ENCODE data around the gene SPTLC3. TPM values are rescaled to one million over a fixed set of nuclear protein-coding genes. Genes with fewer than 3 reads are reported as not detected.

Gene SPTLC3
- total RNA-seq, 4 donors from 2014 or later: 62.5 to 76.6 (median 71.9) TPM

DNA sequence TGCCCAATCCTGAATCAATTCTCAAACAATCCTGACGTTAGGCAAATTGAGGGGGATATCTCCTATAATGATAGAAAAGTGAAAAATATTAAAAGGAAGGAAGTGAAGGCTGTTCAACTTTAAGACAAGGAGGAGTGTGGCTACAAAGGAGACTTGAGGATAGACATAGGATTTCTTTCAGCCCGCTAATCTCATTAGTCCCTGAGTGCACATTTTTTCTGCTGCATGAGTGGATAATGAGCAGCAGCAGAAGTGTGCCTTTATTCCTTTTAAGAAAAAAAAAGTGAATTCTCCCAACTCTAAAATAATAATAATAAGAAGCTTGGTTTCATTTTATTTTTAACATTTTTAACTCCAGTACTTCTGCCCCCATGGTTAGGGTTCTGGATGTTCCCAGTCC is 102.0 kb downstream of the SPTLC3 start:
- no peak overlapping the region for H3K4me3 ChIP-seq (ENCODE audit: low read depth, poor library complexity, severe bottlenecking)
- DNase-seq (ENCODE audit: low spot score in 2 of 2): no peak
- TF ChIP-seq, protein P1, sequence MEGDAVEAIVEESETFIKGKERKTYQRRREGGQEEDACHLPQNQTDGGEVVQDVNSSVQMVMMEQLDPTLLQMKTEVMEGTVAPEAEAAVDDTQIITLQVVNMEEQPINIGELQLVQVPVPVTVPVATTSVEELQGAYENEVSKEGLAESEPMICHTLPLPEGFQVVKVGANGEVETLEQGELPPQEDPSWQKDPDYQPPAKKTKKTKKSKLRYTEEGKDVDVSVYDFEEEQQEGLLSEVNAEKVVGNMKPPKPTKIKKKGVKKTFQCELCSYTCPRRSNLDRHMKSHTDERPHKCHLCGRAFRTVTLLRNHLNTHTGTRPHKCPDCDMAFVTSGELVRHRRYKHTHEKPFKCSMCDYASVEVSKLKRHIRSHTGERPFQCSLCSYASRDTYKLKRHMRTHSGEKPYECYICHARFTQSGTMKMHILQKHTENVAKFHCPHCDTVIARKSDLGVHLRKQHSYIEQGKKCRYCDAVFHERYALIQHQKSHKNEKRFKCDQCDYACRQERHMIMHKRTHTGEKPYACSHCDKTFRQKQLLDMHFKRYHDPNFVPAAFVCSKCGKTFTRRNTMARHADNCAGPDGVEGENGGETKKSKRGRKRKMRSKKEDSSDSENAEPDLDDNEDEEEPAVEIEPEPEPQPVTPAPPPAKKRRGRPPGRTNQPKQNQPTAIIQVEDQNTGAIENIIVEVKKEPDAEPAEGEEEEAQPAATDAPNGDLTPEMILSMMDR (IDR thresholded peaks at IDR 0.05): no peak
- TF ChIP-seq POLR2A (IDR thresholded peaks at IDR 0.05): no peak
- intact Hi-C loops (cut with DNase I; ENCODE audit: low total_unique reads): no loop called here
- WGBS, 2 donors: 86 to 87% methylated on average over 2 of the region's 2 CpGs

DNA sequence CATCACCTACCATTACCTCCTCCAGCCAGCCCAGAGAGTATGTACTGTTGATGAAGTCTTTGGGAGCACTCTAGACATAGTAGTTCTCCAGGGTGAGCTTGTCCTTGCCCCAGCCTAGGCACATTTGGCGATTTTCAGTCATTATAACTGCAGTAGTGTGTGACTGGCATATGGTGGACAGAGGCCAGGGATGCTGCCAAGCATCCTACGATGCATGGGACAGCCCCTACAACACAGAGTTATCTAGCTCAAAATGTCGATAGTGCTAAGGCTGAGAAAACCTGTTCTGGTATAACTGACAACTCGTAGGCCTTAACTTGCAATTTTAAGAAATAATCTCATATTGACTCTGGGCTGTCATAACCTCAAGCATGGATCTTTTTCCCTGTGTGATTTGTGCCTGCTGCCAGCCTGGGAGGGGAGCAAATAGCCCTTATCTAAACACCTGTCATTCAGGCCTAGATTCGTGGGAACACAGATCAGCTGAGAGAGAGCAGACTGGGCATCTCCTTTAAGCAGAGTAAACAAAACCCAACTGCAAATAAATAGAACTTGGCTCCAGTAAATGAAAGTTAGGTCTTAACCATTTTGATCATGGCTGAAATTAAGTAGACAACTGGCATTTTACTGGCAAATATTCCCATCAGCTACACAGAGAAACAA is 102.6 kb downstream of the SPTLC3 start:
- 83 to 86% methylated on average over 5 of the region's 5 CpGs for WGBS, 2 donors
- TF ChIP-seq, protein P1 (IDR thresholded peaks at IDR 0.05): no peak
- no peak for TF ChIP-seq POLR2A (IDR thresholded peaks at IDR 0.05)
- no peak overlapping the region for H3K4me3 ChIP-seq (ENCODE audit: low read depth, poor library complexity, severe bottlenecking)
- DNase-seq (ENCODE audit: low spot score in 2 of 2): no peak
- intact Hi-C loops (cut with DNase I; ENCODE audit: low total_unique reads): no loop called here

- DNase-seq (ENCODE audit: low spot score in 2 of 2): no peak
- 95 to 96% methylated on average over 3 of the region's 3 CpGs for WGBS, 2 donors
- intact Hi-C loops (cut with DNase I; ENCODE audit: low total_unique reads): no loop called here
- TF ChIP-seq POLR2A (IDR thresholded peaks at IDR 0.05): no peak
- TF ChIP-seq, protein P1 (IDR thresholded peaks at IDR 0.05): no peak
- H3K4me3 ChIP-seq (ENCODE audit: low read depth, poor library complexity, severe bottlenecking): no peak overlapping the region
Measured at GRCh38 chr20:13113731-13114130, 105.0 kb downstream of the SPTLC3 start.

- H3K4me3 ChIP-seq (ENCODE audit: low read depth, poor library complexity, severe bottlenecking): no peak overlapping the region
- intact Hi-C loops (cut with DNase I; ENCODE audit: low total_unique reads): no loop called here
- no peak for DNase-seq (ENCODE audit: low spot score in 2 of 2)
- 80 to 84% methylated on average over 2 of the region's 2 CpGs for WGBS, 2 donors
- TF ChIP-seq, protein P1 (IDR thresholded peaks at IDR 0.05): no peak
- no peak for TF ChIP-seq POLR2A (IDR thresholded peaks at IDR 0.05)
Measured at GRCh38 chr20:13117200-13117599, 108.4 kb downstream of the SPTLC3 start.

DNA sequence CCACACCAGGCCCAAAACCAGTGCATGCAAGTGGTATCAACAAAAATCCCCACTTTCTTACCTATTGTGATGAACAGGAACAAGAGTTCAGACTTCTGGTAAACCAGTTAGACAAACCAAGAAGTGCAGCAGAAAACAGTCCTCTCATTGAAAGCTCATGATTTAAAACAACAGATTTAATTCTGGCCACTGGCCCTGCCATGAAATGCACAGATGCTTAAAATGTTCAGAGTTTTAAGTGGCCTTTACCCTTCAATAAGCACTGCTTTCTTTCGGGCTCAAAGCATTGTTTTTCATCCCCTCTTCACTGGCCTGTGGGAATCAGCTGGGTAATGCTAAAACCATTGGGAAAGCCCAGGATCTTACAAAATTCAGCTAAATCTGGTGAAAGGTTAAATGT is 109.9 kb downstream of the SPTLC3 start:
- DNase-seq (ENCODE audit: low spot score in 2 of 2): no peak
- WGBS, 2 donors: 89 to 93% methylated on average over 1 of the region's 1 CpG

More for the DNA sequence above, 109.9 kb downstream of the SPTLC3 start:
- H3K4me3 ChIP-seq (ENCODE audit: low read depth, poor library complexity, severe bottlenecking): no peak overlapping the region
- intact Hi-C loops (cut with DNase I; ENCODE audit: low total_unique reads): no loop called here
- TF ChIP-seq, protein P1 (IDR thresholded peaks at IDR 0.05): no peak
- TF ChIP-seq POLR2A (IDR thresholded peaks at IDR 0.05): no peak

All from lower leg skin (tissue), 4 donors.